Measurements from ENCODE around the gene CLCC1. TPM values are rescaled to one million over a fixed set of nuclear protein-coding genes. Genes with fewer than 3 reads are reported as not detected.

Gene CLCC1
- total RNA-seq, 3 donors from 2014 or later, result 29.5 to 31.8 (median 29.7) TPM

- Histone ChIP-seq H3K36me3 (no peaks in the 10 kb centered on the region), H3K4me1 (no peaks in the 10 kb centered on the region), H3K27me3 (no peaks in the 10 kb centered on the region), H3K4me3 (no peak overlapping the region), H3K9me3 (no peaks in the 10 kb centered on the region), H3K27ac (no peak overlapping the region)
- no peak for DNase-seq (ENCODE audit: low spot score in 2 of 2)
- intact Hi-C loops (cut with DNase I; ENCODE audit: low total_unique reads), result no loop called here
- no peak for TF ChIP-seq CTCF (IDR thresholded peaks at IDR 0.05)
- TF ChIP-seq POLR2A (IDR thresholded peaks at IDR 0.05), result no peak
These were observed 9.7 kb upstream of the CLCC1 start for GRCh38 chr1:108972951-108973350.

GRCh38 chr1:108969346-108969745 lies 6.1 kb upstream of the CLCC1 start:
- no peaks in the 10 kb centered on the region for H3K27me3 ChIP-seq
- no peaks in the 10 kb centered on the region for H3K9me3 ChIP-seq
- H3K36me3 ChIP-seq, result no peaks in the 10 kb centered on the region
- no peak overlapping the region for H3K4me3 ChIP-seq
- no peaks in the 10 kb centered on the region for H3K4me1 ChIP-seq
- intact Hi-C loops (cut with DNase I; ENCODE audit: low total_unique reads), result loop anchor here (10.0 kb wide), 1 partner anchor 145 kb away; the partner anchor contains the start of gene ELAPOR1
- no peak for TF ChIP-seq POLR2AphosphoS5 (IDR thresholded peaks at IDR 0.05)
- no peak for TF ChIP-seq CTCF (IDR thresholded peaks at IDR 0.05)
- TF ChIP-seq POLR2A (IDR thresholded peaks at IDR 0.05), result no peak
- DNase-seq (ENCODE audit: low spot score in 2 of 2), result no peak
- H3K27ac ChIP-seq, result no peak overlapping the region

GRCh38 chr1:108962681-108963051 lies 618 bp downstream of the CLCC1 start:
- peak in 1 of 2 donors; percentile 43 for DNase-seq (ENCODE audit: low spot score in 2 of 2)
- no peaks in the 10 kb centered on the region for H3K36me3 ChIP-seq
- intact Hi-C loops (cut with DNase I; ENCODE audit: low total_unique reads), result loop anchor here (10.0 kb wide), 1 partner anchor 152 kb away; the partner anchor contains the start of gene ELAPOR1
- peak overlapping the region; percentile 71 to 94 (median 86) for H3K4me3 ChIP-seq
- TF ChIP-seq POLR2AphosphoS5 (IDR thresholded peaks at IDR 0.05) (no peak), CTCF (IDR thresholded peaks at IDR 0.05) (no peak), POLR2A (IDR thresholded peaks at IDR 0.05) (no peak)
- H3K27ac ChIP-seq, result peak overlapping the region; percentile 99
- no peaks in the 10 kb centered on the region for H3K27me3 ChIP-seq
- no peaks in the 10 kb centered on the region for H3K9me3 ChIP-seq
- no peaks in the 10 kb centered on the region for H3K4me1 ChIP-seq

GRCh38 chr1:108961752-108962486 lies 1.4 kb downstream of the CLCC1 start:
- Histone ChIP-seq H3K36me3 (no peaks in the 10 kb centered on the region), H3K27ac (peak overlapping the region in 1 of 2 donors; percentile 99), H3K4me3 (peak overlapping the region; percentile 71 to 94 (median 86)), H3K9me3 (no peaks in the 10 kb centered on the region), H3K27me3 (no peaks in the 10 kb centered on the region), H3K4me1 (no peaks in the 10 kb centered on the region)
- no peak for TF ChIP-seq CTCF (IDR thresholded peaks at IDR 0.05)
- no peak for TF ChIP-seq POLR2AphosphoS5 (IDR thresholded peaks at IDR 0.05)
- TF ChIP-seq POLR2A (IDR thresholded peaks at IDR 0.05), result no peak
- no peak for DNase-seq (ENCODE audit: low spot score in 2 of 2)
- intact Hi-C loops (cut with DNase I; ENCODE audit: low total_unique reads), result loop anchor here (10.0 kb wide), 1 partner anchor 153 kb away; the partner anchor contains the start of gene ELAPOR1

- H3K36me3 ChIP-seq, result no peaks in the 10 kb centered on the region
- no peaks in the 10 kb centered on the region for H3K4me1 ChIP-seq
- H3K27me3 ChIP-seq, result no peaks in the 10 kb centered on the region
- no peaks in the 10 kb centered on the region for H3K9me3 ChIP-seq
- H3K4me3 ChIP-seq, result no peak overlapping the region
- intact Hi-C loops (cut with DNase I; ENCODE audit: low total_unique reads), result loop anchor here (10.0 kb wide), 1 partner anchor 154 kb away; the partner anchor contains the start of gene ELAPOR1
- DNase-seq (ENCODE audit: low spot score in 2 of 2), result no peak
- H3K27ac ChIP-seq, result no peak overlapping the region
- no peak for TF ChIP-seq CTCF (IDR thresholded peaks at IDR 0.05)
- no peak for TF ChIP-seq POLR2AphosphoS5 (IDR thresholded peaks at IDR 0.05)
- no peak for TF ChIP-seq POLR2A (IDR thresholded peaks at IDR 0.05)
These were observed 2.1 kb downstream of the CLCC1 start for GRCh38 chr1:108961198-108961597.
